Heart right ventricle (tissue), 16 donors: Measurements from ENCODE around the gene PLRG1. TPM values are rescaled to one million over a fixed set of nuclear protein-coding genes. Genes with fewer than 3 reads are reported as not detected.

ENCODE experiments used
- ATAC-seq, 8 donors: fragments of 200-7000 bp; cut with Tn5 transposase; one replicate each; pipeline ENCODE4 v1.9.1; 2020; ENCODE audit warnings: mild to moderate bottlenecking in 8 of 8, moderate library complexity in 8 of 8, moderate number of reproducible peaks in 1 of 8
- DNase-seq, 2 donors: peaks; one replicate each; pipeline ENCODE4 v3.0.0-alpha.2; 2020
- H3K27ac ChIP-seq, 10 donors: fragments of 200-600 bp; sonication (generic) in 2 of 10; one replicate each; pipeline versions ENCODE4 v1.5.0 to v1.8.0; 2020 to 2022; ENCODE audit warnings: mild to moderate bottlenecking in 3 of 10
- H3K27me3 ChIP-seq, 7 donors: fragments of 200-600 bp; one replicate each; pipeline ENCODE4 v1.8.0; 2021 to 2022; ENCODE audit warnings: mild to moderate bottlenecking in 2 of 7
- H3K36me3 ChIP-seq, 9 donors: fragments of 200-600 bp; sonication (generic) in 1 of 9; one replicate each; pipeline versions ENCODE4 v1.5.0 to v1.8.0; 2020 to 2022; ENCODE audit warnings: mild to moderate bottlenecking in 2 of 9
- H3K4me1 ChIP-seq, 9 donors: fragments of 200-600 bp; sonication (generic) in 1 of 9; one replicate each; pipeline versions ENCODE4 v1.5.0 to v1.8.0; 2020 to 2022; ENCODE audit warnings: mild to moderate bottlenecking in 4 of 9
- H3K4me3 ChIP-seq, 10 donors: fragments of 200-600 bp; sonication (generic) in 2 of 10; one replicate each; pipeline versions ENCODE4 v1.5.0 to v1.8.0; 2020 to 2022; ENCODE audit warnings: mild to moderate bottlenecking in 7 of 10, moderate library complexity in 2 of 10
- H3K9me3 ChIP-seq, 11 donors: fragments of 200-600 bp in 10 of 11; sonication (generic) in 2 of 11; one replicate each; pipeline versions ENCODE4 v1.5.0 to v1.8.0; 2013 to 2022; ENCODE audit warnings: mild to moderate bottlenecking in 2 of 11, control low read depth in 1 of 11, moderate library complexity in 1 of 11
- WGBS, 2 donors: extraction: QIAGEN DNeasy Blood & Tissue Kit; methylation state at CpG; one replicate each; pipeline ENCODE4 v1.1.7; 2013; ENCODE audit warnings: inconsistent platforms in 1 of 2; 5-methylcytosine and 5-hydroxymethylcytosine counted together
- intact Hi-C, 10 donors: fragments of 100-400 bp; cut with DNase I; formaldehyde crosslinking; loops; one replicate each; pipeline versions ENCODE4 v1.11.1 to v1.14.2; 2022
- polyA plus RNA-seq, 2 donors: library from polyadenylated mRNA; stranded (reverse); fragments of 200-250 nt; gene quantifications; one replicate each; pipeline ENCODE4 v1.2.3, GENCODE V29; 2013
- total RNA-seq, 10 donors: library from RNA; stranded (reverse); fragmentation: NEBNext Ultra II Directional in 3 of 10; extraction: Animal tissue kit (Norgen Biotek cat#: 25700) in 3 of 10; gene quantifications; one replicate each; pipeline versions ENCODE4 v1.2.1 to v1.2.4, GENCODE V29; 2021 to 2023
- TF ChIP-seq, protein P1 (sequence below), 9 donors: fragments of 200-600 bp; sonication (generic) in 2 of 9; IDR thresholded peaks; one replicate each; pipeline versions ENCODE4 v1.5.0 to v1.8.0; 2021 to 2022; ENCODE audit warnings: antibody characterized with exemption in 9 of 9, mild to moderate bottlenecking in 5 of 9, moderate library complexity in 1 of 9
- donor health status: Arrhythmogenic right ventricular cardiomyopathy.
- donor health status: ischemic (EF 13 %, LVEDD 7.1; RV severe dilation, severe dysfunction).
- donor health status: healthy with polysubstance abuse.
- donor health status: DM: no; HTN: yes; CAD: no.
- donor health status: DM: no; HTN: no; CAD: no.
- donor health status: ischemic (EF 25% LVEDD 6.9; RV normal size, moderate dysfunction).
- donor health status: ischemic (EF 25% LVEDD 5.7; RV mildly dilated, moderate dysfunction).
- donor health status: healthy.
- donor health status: DM: yes; HTN: yes; CAD: no.
- donor health status: Ischemic cardiomyopathy.
- donor health status: ischemic (EF 35%, LVEDD 5.7; RV mildly dilated, moderate dysfunction).
- donor health status: nonischemic (EF 11% LVEDD 7.7; RV severe dilation, severe dysfunction).
- donor health status: DM: yes; HTN: yes; CAD: no.
- donor health status: PGD.
- donor health status: ischemic (EF 29% LVEDD 5.4; RV normal size, mild dysfunction).
- donor health status: nonischemic (EF 23%, LVEDD 6.1; RV moderate dilation, normal function).

PLRG1 gene
- total and polyA plus RNA-seq, 12 donors, result 33.4 to 49.1 (median 41.4) TPM

DNA sequence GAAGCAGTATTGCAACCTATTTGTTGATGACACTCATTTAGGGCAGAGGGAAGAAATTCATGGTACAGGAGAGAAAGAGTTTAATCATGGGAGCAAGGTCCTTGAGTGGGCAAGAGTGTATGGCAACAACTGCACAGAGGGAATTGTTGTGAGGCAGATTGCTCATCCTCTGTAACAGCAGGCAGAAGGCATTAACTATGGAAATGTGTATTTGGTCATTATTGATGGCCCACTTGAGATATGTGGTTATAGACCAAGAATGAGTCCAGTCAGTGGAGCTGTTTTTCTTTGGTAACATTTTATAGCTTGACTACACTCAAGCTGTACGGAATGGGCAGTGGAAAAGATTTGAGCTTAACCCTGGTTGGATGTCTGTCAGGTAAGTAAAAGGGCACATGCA lies 15.9 kb downstream of the PLRG1 start:
- Histone ChIP-seq H3K4me3 (no peak overlapping the region), H3K9me3 (no peaks in the 10 kb centered on the region), H3K36me3 (peaks cover 0 to 49% (median 27%) of the 10 kb centered on the region in 9 donors), H3K4me1 (peaks cover 0 to 3% (median 0%) of the 10 kb centered on the region in 9 donors), H3K27ac (no peak overlapping the region), H3K27me3 (no peaks in the 10 kb centered on the region)
- no peak for ATAC-seq
- TF ChIP-seq, protein P1, sequence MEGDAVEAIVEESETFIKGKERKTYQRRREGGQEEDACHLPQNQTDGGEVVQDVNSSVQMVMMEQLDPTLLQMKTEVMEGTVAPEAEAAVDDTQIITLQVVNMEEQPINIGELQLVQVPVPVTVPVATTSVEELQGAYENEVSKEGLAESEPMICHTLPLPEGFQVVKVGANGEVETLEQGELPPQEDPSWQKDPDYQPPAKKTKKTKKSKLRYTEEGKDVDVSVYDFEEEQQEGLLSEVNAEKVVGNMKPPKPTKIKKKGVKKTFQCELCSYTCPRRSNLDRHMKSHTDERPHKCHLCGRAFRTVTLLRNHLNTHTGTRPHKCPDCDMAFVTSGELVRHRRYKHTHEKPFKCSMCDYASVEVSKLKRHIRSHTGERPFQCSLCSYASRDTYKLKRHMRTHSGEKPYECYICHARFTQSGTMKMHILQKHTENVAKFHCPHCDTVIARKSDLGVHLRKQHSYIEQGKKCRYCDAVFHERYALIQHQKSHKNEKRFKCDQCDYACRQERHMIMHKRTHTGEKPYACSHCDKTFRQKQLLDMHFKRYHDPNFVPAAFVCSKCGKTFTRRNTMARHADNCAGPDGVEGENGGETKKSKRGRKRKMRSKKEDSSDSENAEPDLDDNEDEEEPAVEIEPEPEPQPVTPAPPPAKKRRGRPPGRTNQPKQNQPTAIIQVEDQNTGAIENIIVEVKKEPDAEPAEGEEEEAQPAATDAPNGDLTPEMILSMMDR (IDR thresholded peaks at IDR 0.05), result no peak
- no peak for DNase-seq
- 84 to 88% methylated on average over 1 of the region's 1 CpG for WGBS, 2 donors
- intact Hi-C loops, result no loop called here

DNA sequence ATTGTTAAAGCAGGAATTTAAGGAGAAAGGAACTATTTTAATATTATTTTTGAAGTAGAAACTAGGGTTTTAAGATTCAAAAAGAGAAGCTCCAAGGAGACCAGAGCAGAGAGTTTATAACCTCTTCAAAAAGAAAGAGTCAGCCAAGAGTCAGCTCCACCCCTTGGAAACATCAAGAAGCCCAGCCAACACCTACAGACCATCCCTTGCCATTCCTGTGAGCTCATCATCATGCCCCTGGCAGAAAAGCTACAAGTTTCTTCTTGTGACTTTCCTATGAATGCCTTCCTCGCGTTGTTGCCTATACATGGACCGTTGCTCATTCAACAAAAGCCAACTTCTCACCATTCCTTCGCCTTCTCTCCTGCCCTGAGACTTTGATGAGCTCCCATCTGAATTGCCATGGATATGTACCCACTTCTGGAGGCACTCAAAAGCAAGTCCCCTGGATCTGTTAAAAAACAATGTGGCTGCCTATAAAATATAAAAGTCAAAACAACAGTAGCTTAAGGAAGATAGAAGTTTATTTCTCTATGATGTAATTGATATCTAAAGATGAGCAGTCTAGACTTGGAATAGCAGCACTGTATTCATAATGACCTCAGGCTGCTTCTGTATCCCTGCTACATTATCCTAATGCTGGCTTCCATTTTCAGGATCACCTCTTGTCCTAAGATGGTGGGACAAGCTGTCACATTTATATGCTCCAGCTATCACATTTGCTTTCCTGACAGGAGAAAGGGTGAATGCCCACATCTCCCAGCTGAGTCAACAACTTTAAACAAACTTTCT lies 20.3 kb downstream of the PLRG1 start:
- Histone ChIP-seq H3K4me1 (peaks cover 0 to 4% (median 0%) of the 10 kb centered on the region in 9 donors), H3K9me3 (no peaks in the 10 kb centered on the region), H3K36me3 (peaks cover 0 to 6% (median 0%) of the 10 kb centered on the region in 9 donors), H3K27ac (no peak overlapping the region), H3K4me3 (no peak overlapping the region), H3K27me3 (peaks cover 0 to 4% (median 0%) of the 10 kb centered on the region in 7 donors)
- TF ChIP-seq, protein P1 (IDR thresholded peaks at IDR 0.05), result no peak
- 84 to 90% methylated on average over 4 of the region's 4 CpGs for WGBS, 2 donors
- intact Hi-C loops, result no loop called here
- no peak for DNase-seq
- no peak for ATAC-seq

DNA sequence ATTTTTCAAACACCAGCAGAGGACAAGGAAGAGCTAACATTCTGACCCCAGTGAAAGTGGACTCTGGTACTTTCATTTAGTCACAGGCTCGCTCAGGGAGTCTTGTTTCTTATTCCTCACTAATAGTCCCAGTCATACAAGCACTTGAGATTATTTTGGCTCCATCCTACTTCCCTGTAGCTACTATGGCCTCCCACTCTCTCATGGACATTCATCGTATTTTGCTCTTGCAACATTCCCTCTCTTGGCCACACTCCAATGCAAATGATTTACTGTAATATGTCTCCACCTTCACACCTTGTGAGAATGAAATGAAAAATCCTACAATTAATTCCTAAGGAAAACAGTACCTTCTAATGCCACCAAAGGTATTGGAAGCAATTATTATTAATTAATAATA lies 21.3 kb downstream of the PLRG1 start:
- intact Hi-C loops, result no loop called here
- TF ChIP-seq, protein P1 (IDR thresholded peaks at IDR 0.05), result no peak
- Histone ChIP-seq H3K27ac (no peak overlapping the region), H3K36me3 (no peaks in the 10 kb centered on the region), H3K9me3 (no peaks in the 10 kb centered on the region), H3K4me3 (no peak overlapping the region), H3K4me1 (peaks cover 0 to 4% (median 0%) of the 10 kb centered on the region in 9 donors), H3K27me3 (peaks cover 0 to 9% (median 0%) of the 10 kb centered on the region in 7 donors)
- WGBS, 2 donors, result 52 to 65% methylated on average over 2 of the region's 2 CpGs
- no peak for ATAC-seq
- no peak for DNase-seq

DNA sequence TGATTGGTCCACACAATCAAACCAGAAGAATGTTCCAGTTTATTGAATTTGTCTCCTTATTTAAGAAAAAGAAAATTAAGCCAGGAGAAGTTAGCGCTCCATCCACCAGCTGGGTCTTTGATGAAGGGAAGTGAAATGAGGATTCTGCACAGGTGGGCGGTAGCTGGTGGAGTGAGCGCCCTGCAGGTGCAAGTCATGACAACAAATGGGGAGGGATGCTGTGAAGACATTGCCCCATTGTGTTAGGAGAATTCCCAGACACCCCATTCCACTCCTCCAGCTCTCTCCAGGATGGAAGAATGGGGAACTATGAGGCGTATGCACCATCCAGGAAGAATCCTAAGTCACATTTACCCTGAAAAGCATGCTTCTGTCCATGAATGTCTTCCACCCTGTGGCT lies 22.9 kb downstream of the PLRG1 start:
- Histone ChIP-seq H3K36me3 (no peaks in the 10 kb centered on the region), H3K9me3 (no peaks in the 10 kb centered on the region), H3K27me3 (peaks cover 0 to 14% (median 5%) of the 10 kb centered on the region in 7 donors), H3K27ac (no peak overlapping the region), H3K4me1 (peaks cover 0 to 4% (median 0%) of the 10 kb centered on the region in 9 donors), H3K4me3 (no peak overlapping the region)
- ATAC-seq (no peak), DNase-seq (no peak)
- 82 to 87% methylated on average over 4 of the region's 4 CpGs for WGBS, 2 donors
- intact Hi-C loops, result no loop called here
- TF ChIP-seq, protein P1 (IDR thresholded peaks at IDR 0.05), result no peak
